H1 (cell line): Measurements from ENCODE around the gene LRR1. TPM values are rescaled to one million over a fixed set of nuclear protein-coding genes. Genes with fewer than 3 reads are reported as not detected.

Experiments
- CTCF ChIA-PET: fragments of 300-600 bp; sonication (Branson Sonifier 250); formaldehyde crosslinking; loops from one replicate; lab custom pipeline; 2021; ENCODE audit not compliant: partially characterized antibody; lab: Charles Lee
- POLR2A ChIA-PET: fragments of 300-600 bp; sonication (Branson Sonifier 250); formaldehyde crosslinking; loops from one replicate; lab custom pipeline; 2021; ENCODE audit warnings: inconsistent platforms; ENCODE audit not compliant: partially characterized antibody; lab: Charles Lee
- DNase-seq, 2 experiments: peaks; one replicate each; pipeline versions ENCODE4 v3.0.0 to v3.0.0-alpha.2; 2010 to 2022; ENCODE audit warnings: low spot score in 2 of 2, low read depth in 1 of 2, mixed read lengths in 1 of 2
- FAIRE-seq: peaks from 2 replicates; lab custom pipeline; 2011; peaks lifted over from hg19 to GRCh38; lab: Jason Lieb, UNC
- H2AFZ ChIP-seq: 2 replicates; pipeline ENCODE4 v1.8.1; 2012; ENCODE audit warnings: low read length, inconsistent platforms
- H2AK5ac ChIP-seq: 2 replicates; pipeline ENCODE4 v1.6.1; 2013; ENCODE audit warnings: low read depth, low read length
- H2BK120ac ChIP-seq: replicated peaks from 2 replicates; pipeline ENCODE3; 2013; ENCODE audit warnings: low read depth, low read length, inconsistent platforms
- H2BK12ac ChIP-seq: 2 replicates; pipeline ENCODE4 v1.6.1; 2013; ENCODE audit warnings: low read depth, low read length
- H2BK15ac ChIP-seq: 2 replicates; pipeline ENCODE4 v1.6.1; 2013; ENCODE audit warnings: low read length
- H2BK20ac ChIP-seq: 2 replicates; pipeline ENCODE4 v1.6.1; 2013; ENCODE audit warnings: low read length
- H2BK5ac ChIP-seq: 2 replicates; pipeline ENCODE4 v1.6.1; 2013; ENCODE audit warnings: low read depth, low read length
- H3K14ac ChIP-seq: 2 replicates; pipeline ENCODE4 v1.6.1; 2013; ENCODE audit warnings: inconsistent platforms; ENCODE audit not compliant: insufficient read length
- H3K18ac ChIP-seq: 2 replicates; pipeline ENCODE4 v1.6.1; 2013; ENCODE audit warnings: low read length; ENCODE audit errors: extremely low read depth
- H3K23ac ChIP-seq: 2 replicates; pipeline ENCODE4 v1.6.1; 2013; ENCODE audit warnings: inconsistent platforms; ENCODE audit not compliant: insufficient read length
- H3K23me2 ChIP-seq: 2 replicates; pipeline ENCODE4 v1.6.1; 2013; ENCODE audit warnings: low read depth, low read length
- H3K27ac ChIP-seq: 2 replicates; pipeline ENCODE4 v1.6.1; 2011; ENCODE audit warnings: low read depth, low read length, inconsistent platforms
- H3K27me3 ChIP-seq, 4 experiments: replicated peaks in 1 of 4; 1 replicate in 1 of 4; 2 replicates in 3 of 4; pipeline versions ENCODE4 v1.6.1 to v1.8.1; 2011 to 2013; ENCODE audit warnings: low read length in 3 of 4, mild to moderate bottlenecking in 3 of 4, inconsistent platforms in 2 of 4, mixed read lengths in 2 of 4, moderate library complexity in 1 of 4; ENCODE audit not compliant: control insufficient read depth in 3 of 4, insufficient read depth in 3 of 4; ENCODE audit errors: extremely low read depth in 1 of 4
- H3K36me3 ChIP-seq, 4 experiments: 2 replicates each; pipeline versions ENCODE4 v1.6.1 to v1.8.1; 2011 to 2013; ENCODE audit warnings: mild to moderate bottlenecking in 4 of 4, low read length in 3 of 4, moderate library complexity in 2 of 4, control low read depth in 1 of 4, inconsistent platforms in 1 of 4; ENCODE audit not compliant: insufficient read depth in 4 of 4, control insufficient read depth in 2 of 4
- H3K4ac ChIP-seq: replicated peaks from 2 replicates; pipeline ENCODE3; 2013; ENCODE audit warnings: low read length, low read depth, mixed read lengths, inconsistent platforms; ENCODE audit not compliant: insufficient read length
- H3K4me1 ChIP-seq, 4 experiments: replicated peaks in 1 of 4; 1 replicate in 1 of 4; 2 replicates in 3 of 4; pipeline versions ENCODE4 v1.6.1 to v1.8.1; 2011 to 2013; ENCODE audit warnings: low read length in 3 of 4, inconsistent platforms in 2 of 4, mixed read lengths in 1 of 4; ENCODE audit not compliant: insufficient read depth in 4 of 4, control insufficient read depth in 3 of 4
- H3K4me2 ChIP-seq, 2 experiments: 2 replicates each; pipeline versions ENCODE4 v1.6.1 to v1.8.1; 2011 to 2013; ENCODE audit warnings: low read depth in 2 of 2, low read length in 2 of 2, control low read depth in 1 of 2, inconsistent platforms in 1 of 2, mild to moderate bottlenecking in 1 of 2; ENCODE audit not compliant: insufficient read depth in 1 of 2
- H3K4me3 ChIP-seq, 4 experiments: fragments of 200-600, 300-600 bp in 1 of 4; sonication (generic), shearing (Covaris generic), sonication (Bioruptor Twin) in 1 of 4; 2 replicates each; pipeline versions ENCODE4 v1.5.1 to v1.8.1; 2011 to 2016; ENCODE audit warnings: low read length in 4 of 4, low read depth in 3 of 4, control low read depth in 2 of 4, inconsistent platforms in 2 of 4, mild to moderate bottlenecking in 2 of 4, mixed read lengths in 1 of 4, moderate library complexity in 1 of 4; ENCODE audit not compliant: insufficient read depth in 2 of 4; ENCODE audit errors: extremely low read depth in 1 of 4
- H3K56ac ChIP-seq: replicated peaks from 2 replicates; pipeline ENCODE3; 2013; ENCODE audit warnings: low read depth, mild to moderate bottlenecking, mixed read lengths, low read length, inconsistent platforms; ENCODE audit not compliant: insufficient read length
- H3K79me1 ChIP-seq: 2 replicates; pipeline ENCODE4 v1.6.1; 2013; ENCODE audit warnings: low read depth, low read length, control low read depth
- H3K79me2 ChIP-seq, 2 experiments: 2 replicates each; pipeline versions ENCODE4 v1.6.1 to v1.8.1; 2012 to 2013; ENCODE audit warnings: low read length in 2 of 2, mild to moderate bottlenecking in 2 of 2, inconsistent platforms in 1 of 2; ENCODE audit not compliant: insufficient read depth in 2 of 2, control insufficient read depth in 1 of 2
- H3K9ac ChIP-seq, 4 experiments: replicated peaks in 1 of 4; 1 replicate in 1 of 4; 2 replicates in 3 of 4; pipeline versions ENCODE4 v1.6.1 to v1.8.1; 2011 to 2013; ENCODE audit warnings: low read depth in 3 of 4, low read length in 3 of 4, control low read depth in 2 of 4, mild to moderate bottlenecking in 2 of 4, moderate library complexity in 2 of 4, inconsistent platforms in 1 of 4; ENCODE audit errors: extremely low read depth in 1 of 4
- H3K9me3 ChIP-seq, 2 experiments: 2 replicates each; pipeline versions ENCODE4 v1.6.1 to v1.8.1; 2012 to 2013; ENCODE audit warnings: mild to moderate bottlenecking in 2 of 2, moderate library complexity in 2 of 2, control low read depth in 1 of 2, inconsistent platforms in 1 of 2, low read depth in 1 of 2, low read length in 1 of 2, mixed read lengths in 1 of 2; ENCODE audit not compliant: insufficient read depth in 2 of 2
- H4K20me1 ChIP-seq, 2 experiments: replicated peaks in 1 of 2; 2 replicates each; pipeline versions ENCODE3 to v1.8.1; 2011 to 2013; ENCODE audit warnings: inconsistent platforms in 2 of 2, low read length in 2 of 2, mild to moderate bottlenecking in 1 of 2; ENCODE audit not compliant: insufficient read depth in 2 of 2, control insufficient read depth in 1 of 2
- H4K5ac ChIP-seq: 2 replicates; pipeline ENCODE4 v1.6.1; 2013; ENCODE audit warnings: low read length, low read depth, mixed read lengths, inconsistent platforms; ENCODE audit not compliant: insufficient read length
- H4K8ac ChIP-seq: 2 replicates; pipeline ENCODE4 v1.8.0; 2013; ENCODE audit warnings: mild to moderate bottlenecking, moderate library complexity, low read length, inconsistent platforms; ENCODE audit not compliant: insufficient read depth; ENCODE audit errors: extremely low read depth
- H4K91ac ChIP-seq: replicated peaks from 2 replicates; pipeline ENCODE3; 2013; ENCODE audit warnings: low read length, mixed read lengths, inconsistent platforms; ENCODE audit not compliant: insufficient read length
- EGR1 ChIP-seq: IDR thresholded peaks from 2 replicates; pipeline ENCODE4 v1.6.1; 2011; ENCODE audit warnings: low read depth, low read length, borderline replicate concordance
- JUN ChIP-seq: IDR thresholded peaks from 2 replicates; pipeline ENCODE4 v1.6.1; 2011; ENCODE audit warnings: low read depth, mild to moderate bottlenecking, improper control_type of control experiment, low read length
- RXRA ChIP-seq: IDR thresholded peaks from 2 replicates; pipeline ENCODE4 v1.6.1; 2011; ENCODE audit warnings: low read depth, mild to moderate bottlenecking, low read length, moderate library complexity; ENCODE audit not compliant: insufficient read depth
- SP4 ChIP-seq: IDR thresholded peaks from 2 replicates; pipeline ENCODE4 v1.6.1; 2012; ENCODE audit warnings: low read length, inconsistent platforms
- SRF ChIP-seq: IDR thresholded peaks from 2 replicates; pipeline ENCODE4 v1.6.1; 2011; ENCODE audit warnings: mild to moderate bottlenecking, low read depth, low read length, moderate library complexity
- TEAD4 ChIP-seq: IDR thresholded peaks from 2 replicates; pipeline ENCODE4 v1.6.1; 2012; ENCODE audit warnings: low read depth, low read length, inconsistent platforms, mixed read lengths
- WGBS, 2 experiments: shearing (Covaris generic) in 1 of 2; methylation state at CpG; one replicate each; pipeline versions ENCODE4 v1.1.6 to v1.1.7; 2013 to 2015; ENCODE audit warnings: low lambda C conversion rate in 2 of 2, mixed read lengths in 2 of 2, inconsistent platforms in 1 of 2, low coverage in 1 of 2, missing lambda C conversion rate in 1 of 2; ENCODE audit not compliant: insufficient replicate concordance in 2 of 2, insufficient coverage in 1 of 2, insufficient read length in 1 of 2; ENCODE audit errors: extremely low coverage in 1 of 2, missing lambda C conversion rate in 1 of 2; 5-methylcytosine and 5-hydroxymethylcytosine counted together
- polyA plus RNA-seq, 7 experiments: library from polyadenylated mRNA; depleted of rRNA in 3 of 7; stranded (reverse) in 5 of 7; unstranded in 2 of 7; fragments of >200 nt in 5 of 7; fragments of 200-250 nt in 2 of 7; gene quantifications; 1 replicate in 5 of 7; 2 replicates in 1 of 7; 4 replicates in 1 of 7; pipeline versions ENCODE4 v1.2.1 to v1.2.3, GENCODE V29; 2011 to 2013; ENCODE audit warnings: missing spikeins in 2 of 7, mixed read lengths in 2 of 7
- total RNA-seq: library from RNA; stranded (reverse); fragmentation: NEBNext Ultra II Directional; extraction: Animal tissue kit (Norgen Biotek cat#: 25700); gene quantifications from 2 replicates; pipeline ENCODE4 v1.2.1, GENCODE V29; 2021

Gene LRR1
- total and polyA plus RNA-seq, 2 of the 8 experiments (the other 6 are each of a cell fraction or from before 2014, with no cell fraction given): 30.7 to 37.5 TPM

DNA sequence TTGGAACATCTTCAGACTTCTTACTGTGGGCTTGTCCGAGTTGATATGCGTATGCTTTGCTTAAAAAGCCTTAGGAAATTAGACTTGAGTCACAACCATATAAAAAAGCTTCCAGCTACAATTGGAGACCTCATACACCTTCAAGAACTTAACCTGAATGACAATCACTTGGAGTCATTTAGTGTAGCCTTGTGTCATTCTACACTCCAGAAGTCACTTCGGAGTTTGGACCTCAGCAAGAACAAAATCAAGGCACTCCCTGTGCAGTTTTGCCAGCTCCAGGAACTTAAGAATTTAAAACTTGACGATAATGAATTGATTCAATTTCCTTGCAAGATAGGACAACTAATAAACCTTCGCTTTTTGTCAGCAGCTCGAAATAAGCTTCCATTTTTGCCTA, 8.8 kb downstream of the LRR1 start:
- WGBS, 2 experiments: 82% methylated on average over 6 of the region's 6 CpGs; no CpG with 5 or more reads in 1 of the 2 experiments
- CTCF ChIA-PET: no interaction called here
- H4K20me1 ChIP-seq: peaks cover 0 to 2% of the 10 kb centered on the region in 2 experiments
- no peaks in the 10 kb centered on the region for H3K79me1 ChIP-seq
- POLR2A ChIA-PET: interaction anchor here (0.6 to 2.5 kb wide), 5 partner anchors 8 to 173 kb away, joined by 3 to 9 read pairs (median 3); partner anchors contain the start of genes LRR1, MGAT2 and RPL36AL
- H3K9me3 ChIP-seq: no peaks in the 10 kb centered on the region
- H2BK20ac ChIP-seq: no peak overlapping the region
- no peak overlapping the region for H4K91ac ChIP-seq
- FAIRE-seq: no peak
- no peak overlapping the region for H3K9ac ChIP-seq
- H2BK12ac ChIP-seq: no peak overlapping the region
- H2AFZ ChIP-seq: no peak overlapping the region
- no peak overlapping the region for H4K5ac ChIP-seq
- no peak for DNase-seq
- H3K23me2 ChIP-seq: no peaks in the 10 kb centered on the region
- H3K4me3 ChIP-seq: no peak overlapping the region
- TF ChIP-seq SRF (no peak), JUN (no peak), SP4 (no peak), RXRA (no peak), TEAD4 (no peak), EGR1 (no peak)
- H3K4ac ChIP-seq: no peak overlapping the region
- H2BK5ac ChIP-seq: no peak overlapping the region
- H2BK15ac ChIP-seq: no peak overlapping the region
- H3K36me3 ChIP-seq: peaks cover 0 to 28% (median 7%) of the 10 kb centered on the region in 4 experiments; a peak in 4 of 8 replicates
- no peak overlapping the region for H3K18ac ChIP-seq
- H3K79me2 ChIP-seq: no peaks in the 10 kb centered on the region; a peak in 1 of 4 replicates
- H3K4me2 ChIP-seq: no peak overlapping the region
- H3K27ac ChIP-seq: no peak overlapping the region
- H3K14ac ChIP-seq: no peak overlapping the region
- no peak overlapping the region for H3K23ac ChIP-seq
- no peak overlapping the region for H2AK5ac ChIP-seq
- no peak overlapping the region for H4K8ac ChIP-seq
- no peak overlapping the region for H3K56ac ChIP-seq
- H3K27me3 ChIP-seq: no peaks in the 10 kb centered on the region
- no peak overlapping the region for H2BK120ac ChIP-seq
- no peaks in the 10 kb centered on the region for H3K4me1 ChIP-seq
